OCI-LY3 (cell line): ENCODE results near the gene ERC1.

Source experiments
- H2AFZ ChIP-seq: fragments of 200-600, 300-600 bp; shearing (Covaris generic); 2 replicates; pipeline ENCODE4 v1.6.0; 2014; ENCODE audit warnings: antibody characterized with exemption, low read depth, low read length
- H3K27ac ChIP-seq: fragments of 200-600, 300-600 bp; sonication (generic); 2 replicates; pipeline ENCODE4 v1.5.1; 2014; ENCODE audit warnings: mild to moderate bottlenecking, low read length, moderate library complexity, mixed read lengths
- H3K27me3 ChIP-seq: fragments of 200-600, 300-600 bp; sonication (generic); 2 replicates; pipeline ENCODE4 v1.6.1; 2014; ENCODE audit warnings: low read depth, low read length, mixed read lengths
- H3K36me3 ChIP-seq: fragments of 200-600, 300-600 bp; sonication (generic); replicated peaks from 2 replicates; pipeline ENCODE3; 2014; ENCODE audit warnings: low read depth, low read length, mixed read lengths
- H3K4me1 ChIP-seq: fragments of 300-600, 200-600 bp; sonication (generic); 2 replicates; pipeline ENCODE4 v1.6.1; 2014; ENCODE audit warnings: low read length, mixed read lengths
- H3K4me2 ChIP-seq: fragments of 200-600, 300-600 bp; sonication (generic); 2 replicates; pipeline ENCODE4 v1.6.1; 2014; ENCODE audit warnings: low read length, mixed read lengths
- H3K4me3 ChIP-seq: fragments of 300-600, 200-600 bp; sonication (generic); 2 replicates; pipeline ENCODE4 v1.5.1; 2014; ENCODE audit warnings: antibody characterized with exemption, mild to moderate bottlenecking, low read length, moderate library complexity
- H3K79me2 ChIP-seq: fragments of 300-600, 200-600 bp; shearing (Covaris generic); 2 replicates; pipeline ENCODE4 v1.6.1; 2014; ENCODE audit warnings: mild to moderate bottlenecking, low read length, mixed read lengths
- H3K9ac ChIP-seq: fragments of 300-600, 200-600 bp; shearing (Covaris generic); 2 replicates; pipeline ENCODE4 v1.6.0; 2014; ENCODE audit warnings: mild to moderate bottlenecking, low read length, moderate library complexity
- H3K9me3 ChIP-seq: fragments of 200-600, 300-600 bp; shearing (Covaris generic); 2 replicates; pipeline ENCODE4 v1.6.1; 2014; ENCODE audit warnings: low read length, mixed read lengths; ENCODE audit not compliant: insufficient read depth
- H4K20me1 ChIP-seq: fragments of 200-600, 300-600 bp; sonication (generic); 2 replicates; pipeline ENCODE4 v1.6.1; 2016; ENCODE audit warnings: low read length, mixed read lengths; ENCODE audit not compliant: insufficient read depth
- CTCF ChIP-seq: fragments of 200-600, 300-600 bp; sonication (generic); IDR thresholded peaks from 2 replicates; pipeline ENCODE4 v1.5.1; 2014; ENCODE audit warnings: antibody characterized with exemption, low read length, low read depth
- EZH2phosphoT487 ChIP-seq: fragments of 200-600 bp; shearing (Covaris generic); IDR thresholded peaks from 2 replicates; pipeline ENCODE4 v1.6.1; 2018; ENCODE audit warnings: antibody characterized with exemption, mixed run types, low read depth

ERC1 gene

GRCh38 chr12:1532375-1533165 is 541.5 kb downstream of the ERC1 start:
- Histone ChIP-seq H3K4me2 (peak overlapping the region; percentile 84), H3K9me3 (no peaks in the 10 kb centered on the region), H3K36me3 (no peaks in the 10 kb centered on the region), H3K4me1 (peaks cover 50% of the 10 kb centered on the region), H3K27ac (peak overlapping the region; percentile 24), H4K20me1 (peaks cover 4% of the 10 kb centered on the region; the same call in 1 of the 2 replicates), H3K79me2 (peaks cover 64% of the 10 kb centered on the region), H3K27me3 (peaks cover 8% of the 10 kb centered on the region), H3K9ac (peak overlapping the region; percentile 63), H3K4me3 (peak overlapping the region; percentile 77), H2AFZ (0 out of 2 replicates have a peak overlapping the region, but pooled peaks have one; percentile 1)
- TF ChIP-seq CTCF, result no peak
- no peak for TF ChIP-seq EZH2phosphoT487

- no peaks in the 10 kb centered on the region for H3K9me3 ChIP-seq
- peaks cover 70% of the 10 kb centered on the region for H3K79me2 ChIP-seq
- peaks cover 8% of the 10 kb centered on the region for H3K27me3 ChIP-seq
- TF ChIP-seq EZH2phosphoT487 (no peak), CTCF (peak; percentile 40)
- peak overlapping the region; percentile 77 for H3K4me3 ChIP-seq
- H3K36me3 ChIP-seq, result no peaks in the 10 kb centered on the region
- H3K27ac ChIP-seq, result peak overlapping the region; percentile 24
- H3K4me1 ChIP-seq, result peaks cover 44% of the 10 kb centered on the region
- H2AFZ ChIP-seq, result 0 out of 2 replicates have a peak overlapping the region, but pooled peaks have one; percentile 1
- H3K9ac ChIP-seq, result peak overlapping the region; percentile 63
- peak overlapping the region; percentile 84 for H3K4me2 ChIP-seq
- H4K20me1 ChIP-seq, result peaks cover 5% of the 10 kb centered on the region; the same call in 1 of the 2 replicates
These were observed 542.2 kb downstream of the ERC1 start for GRCh38 chr12:1533205-1533601.

GRCh38 chr12:1533602-1534304 is 542.7 kb downstream of the ERC1 start:
- peaks cover 8% of the 10 kb centered on the region for H3K27me3 ChIP-seq
- H3K79me2 ChIP-seq, result peaks cover 75% of the 10 kb centered on the region
- H3K36me3 ChIP-seq, result no peaks in the 10 kb centered on the region
- no peaks in the 10 kb centered on the region for H3K9me3 ChIP-seq
- H3K4me3 ChIP-seq, result peak overlapping the region; percentile 77
- peak overlapping the region; percentile 84 for H3K4me2 ChIP-seq
- peaks cover 44% of the 10 kb centered on the region for H3K4me1 ChIP-seq
- 0 out of 2 replicates have a peak overlapping the region, but pooled peaks have one; percentile 1 for H2AFZ ChIP-seq
- peaks cover 9% of the 10 kb centered on the region; the same call in 1 of the 2 replicates for H4K20me1 ChIP-seq
- H3K27ac ChIP-seq, result peak overlapping the region; percentile 24
- TF ChIP-seq CTCF (no peak; the same call in 1 of the 2 replicates), EZH2phosphoT487 (no peak)
- peak overlapping the region; percentile 63 for H3K9ac ChIP-seq

- Histone ChIP-seq H3K9me3 (no peaks in the 10 kb centered on the region), H3K4me2 (peak overlapping the region; percentile 84), H3K79me2 (peaks cover 85% of the 10 kb centered on the region), H3K4me1 (peaks cover 37% of the 10 kb centered on the region), H3K9ac (no peak overlapping the region), H3K36me3 (no peaks in the 10 kb centered on the region), H3K4me3 (no peak overlapping the region), H2AFZ (no peak overlapping the region), H3K27ac (no peak overlapping the region), H3K27me3 (no peaks in the 10 kb centered on the region), H4K20me1 (peaks cover 12% of the 10 kb centered on the region; the same call in 1 of the 2 replicates)
- TF ChIP-seq EZH2phosphoT487 (no peak), CTCF (no peak)
These were observed 543.7 kb downstream of the ERC1 start for GRCh38 chr12:1534748-1535147.
